T-helper 1 cell treated with Interleukin-12 subunit alpha and Interleukin-12 subunit beta and Interleukin-4 antibody, amounts not matched to agents 30 ng/mL and 1 ng/mL, for 36 hours (primary cell): ENCODE data around the gene ATPAF1. TPM values are rescaled to one million over a fixed set of nuclear protein-coding genes. Genes with fewer than 3 reads are reported as not detected.
"Not testable (repeated sequence)": the region's sequence is repeated elsewhere in the genome, so short reads cannot be mapped to it uniquely, and the experiment has no call there.

Experiments used
- intact Hi-C: fragments of 100-400 bp; cut with micrococcal nuclease; formaldehyde crosslinking; loops from one replicate; pipeline ENCODE4 v1.15.1; 2024
- total RNA-seq: library from RNA; stranded (reverse); gene quantifications from 2 replicates; pipeline ENCODE4 v1.2.3, GENCODE V29; 2022

ATPAF1 gene
- total RNA-seq, 1 donor from 2014 or later = 50.0 TPM

DNA sequence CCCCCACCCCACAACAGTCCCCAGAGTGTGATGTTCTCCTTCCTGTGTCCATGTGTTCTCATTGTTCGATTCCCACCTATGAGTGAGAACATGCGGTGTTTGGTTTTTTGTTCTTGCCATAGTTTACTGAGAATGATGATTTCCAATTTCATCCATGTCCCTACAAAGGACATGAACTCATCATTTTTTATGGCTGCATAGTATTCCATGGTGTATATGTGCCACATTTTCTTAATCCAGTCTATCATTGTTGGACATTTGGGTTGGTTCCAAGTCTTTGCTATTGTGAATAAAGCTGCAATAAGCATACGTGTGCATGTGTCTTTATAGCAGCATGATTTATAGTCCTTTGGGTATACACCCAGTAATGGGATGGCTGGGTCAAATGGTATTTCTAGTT, 17.0 kb downstream of the ATPAF1 start:
- intact Hi-C loops = not testable (repeated sequence)

DNA sequence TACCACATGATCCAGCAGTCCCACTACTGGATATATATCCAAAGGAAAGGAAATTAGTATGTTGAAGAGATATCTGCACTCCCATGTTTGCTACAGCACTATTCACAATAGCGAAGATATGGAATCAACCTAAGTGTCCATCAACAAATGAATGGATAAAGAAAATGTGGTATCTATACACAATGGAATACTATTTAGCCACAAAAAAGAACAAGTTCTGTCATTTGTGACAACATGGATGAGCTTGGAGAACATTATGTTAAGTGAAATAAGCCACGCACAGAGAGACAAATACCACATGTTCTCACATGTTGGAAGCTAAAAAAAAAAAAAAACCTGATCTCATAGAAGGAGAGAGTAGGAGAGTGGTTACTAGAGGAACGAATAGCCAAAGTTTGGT, 17.7 kb downstream of the ATPAF1 start:
- intact Hi-C loops = no loop called here

DNA sequence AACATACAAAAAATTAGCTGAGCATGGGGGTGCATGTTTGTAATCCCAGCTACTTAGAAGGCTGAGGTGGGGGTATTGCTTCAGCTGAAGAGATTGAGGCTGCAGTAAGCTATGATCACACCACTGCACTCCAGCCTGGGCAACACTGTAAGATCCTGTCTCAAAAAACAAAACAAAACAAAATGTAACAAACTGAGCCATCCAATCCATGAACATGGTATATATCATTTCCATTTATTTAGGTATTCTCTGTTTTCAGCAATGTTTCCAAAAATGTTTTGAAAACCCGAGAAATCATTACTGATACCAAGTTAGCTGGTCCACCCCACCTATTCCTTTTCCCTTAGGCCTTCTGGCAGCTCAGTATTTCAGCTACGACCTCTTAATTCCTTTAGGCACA, 18.4 kb downstream of the ATPAF1 start:
- intact Hi-C loops = no loop called here

DNA sequence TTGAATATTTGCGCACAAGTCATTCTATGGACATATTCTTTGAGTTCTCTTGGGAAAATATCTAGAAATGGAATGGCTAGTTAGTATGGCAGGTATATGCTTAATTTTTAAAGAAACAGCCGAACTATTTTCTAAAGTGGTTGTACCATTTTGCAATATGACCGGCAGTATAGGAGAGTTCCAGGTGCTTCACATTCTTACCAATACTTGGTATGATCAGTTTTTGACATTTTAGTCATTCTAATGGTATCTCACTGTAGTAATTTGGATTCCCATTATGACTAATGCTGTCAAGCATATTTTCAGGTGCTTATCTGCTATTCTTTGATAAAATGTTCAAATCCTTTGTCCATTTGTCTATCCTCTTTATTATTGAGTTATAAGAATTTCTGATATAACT, 20.6 kb downstream of the ATPAF1 start:
- intact Hi-C loops = no loop called here

DNA sequence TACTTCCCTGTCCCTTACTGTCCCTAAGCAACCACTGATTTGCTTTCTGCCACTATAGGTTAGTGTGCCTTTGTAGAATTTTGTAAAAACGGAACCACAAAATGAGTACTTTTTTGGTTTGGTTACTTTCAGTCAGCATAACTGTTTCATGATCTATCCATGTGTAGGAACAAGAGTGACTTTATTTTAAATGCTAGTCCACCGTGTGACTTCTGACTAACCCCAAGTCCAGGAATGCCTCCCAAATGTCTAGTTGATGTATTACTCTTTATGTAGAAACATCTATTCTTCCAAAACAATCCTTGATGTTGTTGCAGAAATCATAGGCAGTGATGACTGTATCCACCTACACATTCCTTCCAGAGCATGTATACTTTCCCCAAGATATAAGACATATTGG, 21.3 kb downstream of the ATPAF1 start:
- intact Hi-C loops = no loop called here

DNA sequence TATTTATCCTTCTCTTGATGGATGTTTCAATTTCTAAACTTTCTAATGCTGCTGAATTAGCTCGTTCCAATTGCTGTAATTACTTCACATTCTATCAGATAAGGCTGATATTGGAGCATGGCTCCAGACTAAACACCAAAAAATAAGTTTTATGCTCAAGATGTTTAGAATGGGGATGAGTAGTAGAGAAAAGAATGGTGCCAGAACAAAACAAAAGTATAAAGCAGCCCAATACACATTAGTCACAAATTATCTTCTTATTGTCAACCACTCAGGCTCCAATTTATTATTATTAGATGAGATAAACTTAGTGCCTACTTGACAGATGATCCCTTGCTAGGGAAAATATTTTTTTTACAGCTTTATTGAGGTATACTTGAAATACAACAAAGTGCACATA, 21.8 kb downstream of the ATPAF1 start:
- intact Hi-C loops = no loop called here

DNA sequence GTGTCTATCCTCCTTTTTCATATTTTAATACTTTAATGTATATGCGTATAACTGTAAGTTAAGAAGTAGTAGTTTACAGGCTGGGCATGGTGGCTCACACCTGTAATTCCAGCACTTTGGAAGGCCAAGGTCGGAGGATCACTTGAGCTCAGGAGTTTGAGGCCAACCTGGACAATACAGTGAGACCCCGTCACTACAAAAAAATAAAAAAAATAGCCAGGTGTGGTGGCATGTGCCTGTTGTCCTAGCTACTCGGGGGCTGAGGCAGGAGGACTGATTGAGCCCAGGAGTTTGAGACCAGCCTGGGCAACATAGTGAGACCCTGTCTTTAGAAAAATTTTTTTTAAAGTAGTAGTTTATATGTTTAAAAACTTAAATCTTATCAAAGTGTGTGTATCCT, 22.3 kb downstream of the ATPAF1 start:
- intact Hi-C loops = no loop called here

DNA sequence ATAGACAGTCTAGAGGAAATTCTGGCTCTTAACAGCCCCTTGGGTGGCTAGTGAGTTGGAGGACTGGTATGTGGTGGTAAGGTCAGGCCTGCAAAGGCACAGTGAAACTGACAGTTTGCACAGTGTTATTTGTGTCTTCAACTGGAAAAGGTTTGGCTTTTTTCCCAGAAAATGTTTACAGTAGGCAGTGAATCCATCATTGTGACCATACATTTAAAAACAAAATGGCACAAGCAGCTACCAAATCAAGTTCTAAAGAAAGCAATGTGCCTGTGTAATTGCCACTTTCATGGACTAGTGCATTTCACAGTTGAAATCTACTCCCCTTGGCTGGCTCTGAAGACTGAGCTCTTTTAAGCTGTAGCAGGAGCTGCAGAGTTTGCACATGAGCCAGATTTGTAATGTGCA, 24.8 kb downstream of the ATPAF1 start:
- intact Hi-C loops = no loop called here

DNA sequence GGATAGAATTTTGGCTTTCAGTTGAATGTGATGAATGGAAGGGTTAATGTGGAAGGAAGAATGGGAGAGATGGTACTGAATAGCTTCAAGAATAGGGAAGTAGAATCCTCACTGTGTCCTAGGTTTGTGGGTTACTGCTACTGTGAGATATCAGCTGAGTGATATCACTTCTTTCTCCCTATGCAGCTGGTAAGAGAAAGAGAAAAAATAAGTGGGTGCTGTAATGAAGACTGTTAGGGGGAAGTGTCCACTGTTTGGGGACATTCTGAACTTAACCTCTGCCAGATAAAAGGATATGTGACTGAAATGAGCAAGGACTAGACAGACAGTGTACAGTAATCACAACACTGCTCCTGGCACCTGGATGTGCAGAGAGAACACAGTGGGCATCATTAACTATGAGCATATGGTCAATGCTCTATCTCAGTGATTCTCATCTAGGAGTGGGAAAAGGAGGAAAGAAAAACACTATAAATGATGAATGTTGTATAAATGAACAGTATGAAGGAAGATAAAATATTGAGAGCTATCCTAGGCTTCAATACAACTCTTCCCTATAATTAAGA, 26.0 kb downstream of the ATPAF1 start:
- intact Hi-C loops = no loop called here

DNA sequence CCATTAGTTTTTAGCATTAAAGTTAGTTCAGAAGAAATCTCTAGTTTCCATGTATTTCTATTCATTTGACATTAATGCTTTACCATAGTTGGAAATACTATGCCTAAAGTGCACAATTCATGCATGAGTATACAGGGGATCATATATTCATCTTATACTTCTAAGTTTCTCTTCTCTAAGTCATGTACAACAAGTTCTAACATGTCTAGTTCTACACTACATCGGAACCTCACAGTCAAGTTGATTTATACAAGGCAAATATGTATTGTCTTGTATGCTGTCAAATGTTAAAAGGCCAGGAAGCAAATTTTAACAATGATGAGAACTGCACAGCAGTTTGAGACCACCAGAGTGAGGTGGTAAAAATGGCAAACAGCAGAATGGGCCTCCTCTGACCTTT, 28.6 kb downstream of the ATPAF1 start:
- intact Hi-C loops = no loop called here

DNA sequence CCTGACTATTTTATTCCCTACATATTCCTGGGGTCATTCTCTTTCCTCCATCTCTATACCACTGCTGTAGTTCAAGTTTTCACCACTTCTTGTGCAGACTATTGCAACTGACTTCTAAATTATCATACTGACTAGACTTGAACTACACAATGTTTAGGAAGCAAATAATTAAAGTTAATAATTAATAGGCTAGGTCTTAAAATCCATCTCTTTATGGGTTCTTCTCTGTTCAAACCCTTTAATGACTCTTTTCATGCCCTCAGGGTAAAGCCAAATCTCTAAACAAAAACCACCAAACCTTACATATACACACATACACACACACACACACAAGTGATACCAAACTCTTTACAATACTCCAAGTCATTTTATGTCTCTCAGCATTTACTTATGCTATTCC, 29.2 kb downstream of the ATPAF1 start:
- intact Hi-C loops = no loop called here

DNA sequence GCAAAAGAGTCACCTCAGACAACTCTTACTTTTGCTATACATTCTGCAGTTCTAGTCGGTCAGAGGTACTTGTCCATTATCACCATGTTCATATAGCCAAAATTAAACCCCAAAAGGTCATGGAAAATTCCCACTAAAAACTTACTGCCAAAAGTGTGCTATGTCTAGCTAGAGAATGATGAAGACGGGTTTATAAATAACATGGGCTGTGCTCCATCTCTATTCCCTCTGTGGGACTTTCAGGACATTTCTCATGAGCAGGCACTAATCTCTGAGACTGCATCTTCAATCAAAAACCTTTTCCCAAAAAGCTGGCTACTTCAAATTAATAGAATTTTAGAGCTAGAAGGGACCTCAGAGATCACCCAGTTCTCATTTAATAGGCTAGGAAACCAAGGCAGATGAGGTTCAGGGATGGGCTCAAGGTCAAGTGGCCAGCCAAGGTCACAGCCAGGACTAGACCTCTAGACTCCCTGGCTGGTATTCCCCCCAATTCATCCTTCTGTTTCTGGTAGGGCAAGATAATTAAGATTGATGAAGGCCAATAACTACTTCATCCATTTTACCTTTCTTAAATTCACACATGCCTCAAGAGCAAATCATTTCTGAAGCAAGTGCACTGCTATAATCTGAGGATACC, 30.6 kb downstream of the ATPAF1 start:
- intact Hi-C loops = no loop called here

DNA sequence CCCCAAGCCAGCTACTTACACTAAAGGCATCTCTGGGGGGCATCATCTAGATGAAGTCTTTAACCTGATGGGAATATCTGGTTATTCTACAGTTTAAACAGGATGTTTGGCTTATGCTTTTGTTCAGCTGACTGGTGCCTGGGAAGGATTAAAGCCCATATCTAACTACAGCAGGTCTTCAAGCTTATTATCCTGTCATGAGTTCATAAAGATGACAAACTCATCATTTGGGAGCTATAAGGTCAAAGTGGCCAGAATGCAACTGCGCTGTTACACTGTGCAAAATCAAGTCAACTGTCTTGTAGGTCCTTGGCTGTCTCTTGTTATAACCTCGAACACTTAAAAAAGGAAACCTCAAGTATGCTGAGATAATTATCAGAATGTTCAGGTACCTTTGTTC, 33.0 kb downstream of the ATPAF1 start:
- intact Hi-C loops = no loop called here

DNA sequence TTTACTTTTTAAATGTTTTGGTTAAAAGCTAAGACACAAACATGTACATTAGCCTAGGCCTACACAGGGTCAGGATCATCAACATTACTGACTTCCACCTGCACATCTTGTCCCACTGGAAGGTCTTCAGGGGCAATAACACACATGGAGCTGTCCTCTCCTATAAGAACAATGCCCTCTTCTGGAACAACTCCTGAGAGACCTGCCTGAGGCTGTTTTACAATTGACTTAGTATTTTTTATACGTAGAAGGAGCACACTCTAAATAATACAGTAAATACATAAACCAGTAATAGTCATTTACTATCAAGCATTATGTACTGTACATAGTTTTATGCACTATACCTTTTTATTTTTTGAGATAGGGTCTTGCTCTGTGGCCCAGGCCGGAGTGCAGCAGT, 37.4 kb downstream of the ATPAF1 start:
- intact Hi-C loops = no loop called here

DNA sequence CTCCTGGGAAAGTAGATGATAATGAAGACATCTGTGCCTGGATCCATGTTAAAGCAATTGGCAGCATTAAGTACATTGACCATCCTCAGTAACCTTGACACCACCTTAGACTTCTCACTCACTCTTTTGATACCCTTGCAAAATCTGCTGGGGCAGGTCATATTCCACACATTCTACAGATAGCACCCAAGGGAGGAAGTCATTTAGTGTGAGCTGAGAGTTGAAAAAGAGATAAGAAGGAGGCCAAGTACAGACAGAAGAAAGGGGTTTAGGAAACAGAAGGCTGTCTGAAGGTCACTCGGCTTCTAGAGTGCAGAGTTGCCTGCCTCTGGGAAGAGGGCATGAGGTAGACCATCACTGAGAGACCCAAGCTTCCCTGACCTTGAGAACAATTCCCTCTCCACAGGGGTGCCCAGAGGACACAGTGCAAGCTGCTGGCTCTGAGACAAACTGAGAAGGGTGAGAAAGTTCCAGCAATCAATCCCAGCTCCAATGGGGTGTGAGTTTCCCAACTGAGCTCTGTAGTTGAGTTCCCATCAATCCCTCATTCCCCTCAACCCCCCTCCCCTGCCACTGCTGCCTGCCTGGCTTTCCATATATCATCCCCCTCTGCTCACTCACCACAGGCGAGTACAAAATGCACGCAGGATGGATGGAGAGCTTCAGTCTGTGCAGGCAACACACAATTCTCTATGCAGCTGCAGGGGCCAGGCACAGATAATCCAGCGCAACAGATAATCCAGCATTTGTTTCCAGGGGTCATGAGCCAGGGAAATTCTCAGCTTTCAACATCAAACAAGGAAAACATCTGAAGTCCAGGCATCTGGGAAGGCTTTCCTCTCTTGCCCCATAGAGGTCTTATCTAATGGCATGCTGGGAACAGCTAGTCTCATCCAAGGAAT, 44.2 kb downstream of the ATPAF1 start:
- intact Hi-C loops = no loop called here

DNA sequence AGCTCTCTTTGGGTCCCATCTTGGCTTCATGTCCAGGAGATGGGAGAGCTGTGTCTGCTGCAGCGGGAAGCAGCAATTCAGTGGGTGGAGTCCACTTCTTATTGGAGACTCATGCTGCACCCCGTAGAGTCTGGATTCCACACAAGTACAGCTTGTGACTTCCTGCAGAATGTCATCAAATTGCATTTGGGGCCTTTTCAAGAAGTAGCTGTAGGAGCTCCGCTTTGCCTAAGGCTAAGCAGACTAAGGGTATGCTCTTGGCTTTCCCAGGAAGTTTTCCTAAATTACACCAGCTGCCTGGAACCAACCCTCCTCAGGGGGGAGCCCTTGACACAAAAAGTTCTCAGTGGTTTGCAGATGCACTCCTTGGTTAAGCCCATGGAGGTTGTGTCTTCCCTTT, 45.8 kb downstream of the ATPAF1 start:
- intact Hi-C loops = loop anchor here (1.0 kb wide), 1 partner anchor 103 kb away; no protein-coding TSS in a partner anchor

DNA sequence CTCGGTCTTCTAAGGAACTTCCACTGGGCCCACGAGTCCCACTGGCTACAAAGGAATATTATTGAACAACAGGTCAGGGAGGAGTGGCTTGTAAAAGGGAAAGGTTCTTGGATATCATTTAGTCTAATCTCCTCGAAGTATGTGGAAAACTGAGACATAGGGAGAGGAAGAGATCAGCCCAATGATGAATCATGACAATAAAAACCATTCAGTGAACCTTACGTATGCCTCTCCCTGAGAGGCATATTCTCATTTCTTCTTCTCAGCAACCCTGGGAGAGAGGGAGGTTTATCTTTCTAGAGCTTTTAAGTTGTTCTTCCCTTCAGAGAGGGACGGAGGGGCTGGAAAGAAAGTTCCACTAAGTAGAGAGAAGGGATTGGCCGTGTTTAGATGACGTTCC, 46.2 kb downstream of the ATPAF1 start:
- intact Hi-C loops = loop anchor here (1.0 kb wide), 1 partner anchor 103 kb away; no protein-coding TSS in a partner anchor

DNA sequence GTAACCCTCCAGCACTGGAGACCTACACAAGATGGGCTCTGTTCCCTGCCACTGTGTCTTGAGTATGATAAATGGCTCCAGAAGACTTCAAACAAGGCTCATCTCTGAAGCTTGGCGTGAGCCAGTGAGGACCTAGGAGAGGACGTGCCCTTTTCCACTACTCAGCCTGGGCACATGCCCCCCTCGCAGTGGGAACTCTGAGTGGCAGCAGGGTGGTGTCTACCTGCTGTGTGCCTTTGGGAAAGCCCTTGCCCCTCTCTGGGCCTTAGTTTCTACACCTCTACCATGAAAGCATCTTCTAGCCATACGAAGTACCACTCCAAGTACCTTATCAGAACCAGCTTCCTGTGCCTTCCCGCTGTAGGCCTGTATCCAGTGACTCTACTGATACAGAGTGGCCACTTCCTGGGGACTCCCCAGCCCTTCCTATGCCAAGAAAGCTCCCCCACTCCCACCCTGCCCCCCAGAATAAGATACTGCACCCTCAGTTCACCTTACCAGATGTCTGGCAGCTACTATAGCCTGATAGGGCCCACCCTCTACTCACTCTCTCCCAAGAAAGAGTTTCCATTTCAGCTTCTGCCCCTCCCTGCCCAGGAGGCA, 48.4 kb downstream of the ATPAF1 start:
- intact Hi-C loops = loop anchor here (5.0 kb wide), 1 partner anchor 87 kb away; no protein-coding TSS in a partner anchor

DNA sequence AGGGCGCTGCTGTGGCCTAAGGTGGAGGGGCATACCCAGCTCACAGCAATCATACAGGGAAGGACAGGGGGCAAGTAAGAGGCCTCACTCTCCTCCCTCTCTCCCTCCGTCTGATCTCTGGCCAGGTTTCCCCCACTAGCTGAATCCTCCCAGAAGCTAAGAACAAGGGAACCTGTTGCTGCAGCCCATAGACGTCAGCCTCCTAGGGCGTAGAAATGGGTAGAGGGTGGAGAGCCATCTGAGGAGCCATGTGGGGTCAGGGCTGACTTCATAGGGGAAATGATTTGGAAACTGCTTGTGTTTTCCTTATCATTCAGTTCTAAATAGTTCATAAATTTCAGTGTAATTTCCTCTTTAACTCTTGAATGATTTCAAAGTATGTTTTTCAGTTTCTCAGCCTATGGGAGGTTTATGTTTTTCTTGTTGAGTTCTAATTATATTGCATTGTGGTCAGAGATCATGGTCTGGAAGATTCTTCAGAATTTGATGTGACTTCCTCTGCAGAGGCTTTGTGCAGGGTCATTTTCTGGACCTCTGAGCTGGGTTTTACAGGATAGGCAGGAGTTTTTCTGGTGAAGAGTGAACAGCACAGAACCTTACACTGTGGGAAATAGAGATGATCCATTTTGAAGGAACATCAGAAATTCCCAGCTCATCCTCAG, 49.3 kb downstream of the ATPAF1 start:
- intact Hi-C loops = loop anchor here (5.0 kb wide), 1 partner anchor 87 kb away; no protein-coding TSS in a partner anchor

DNA sequence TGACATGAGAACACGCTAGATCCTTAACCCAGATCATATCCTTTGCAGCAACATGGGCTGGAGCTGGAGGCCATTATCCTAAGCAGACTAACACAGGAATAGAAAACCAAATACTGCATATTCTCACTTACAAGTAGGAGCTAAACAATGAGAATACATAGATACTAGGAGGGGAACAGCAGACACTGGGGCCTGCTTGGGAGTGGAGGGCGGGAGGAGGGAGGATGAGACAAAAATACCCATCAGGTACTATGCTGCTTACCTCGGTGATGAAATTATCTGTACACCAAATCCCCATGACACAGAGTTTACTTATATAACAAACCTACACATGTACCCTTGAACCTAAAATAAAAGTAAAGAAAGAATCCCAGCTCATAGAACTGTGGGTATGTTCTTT, 50.3 kb downstream of the ATPAF1 start:
- intact Hi-C loops = loop anchor here (2.0 to 5.0 kb wide), 2 partner anchors 57 to 86 kb away; no protein-coding TSS in a partner anchor
